COR-L47 (cell line): ENCODE measurements around the gene LPCAT4.
"Not testable (repeated sequence)": the region's sequence is repeated elsewhere in the genome, so short reads cannot be mapped to it uniquely, and the experiment has no call there.

Experiments
- DNase-seq: peaks from one replicate; lab custom pipeline; 2025; lab: John Stamatoyannopoulos, UW

The LPCAT4 gene, protein sequence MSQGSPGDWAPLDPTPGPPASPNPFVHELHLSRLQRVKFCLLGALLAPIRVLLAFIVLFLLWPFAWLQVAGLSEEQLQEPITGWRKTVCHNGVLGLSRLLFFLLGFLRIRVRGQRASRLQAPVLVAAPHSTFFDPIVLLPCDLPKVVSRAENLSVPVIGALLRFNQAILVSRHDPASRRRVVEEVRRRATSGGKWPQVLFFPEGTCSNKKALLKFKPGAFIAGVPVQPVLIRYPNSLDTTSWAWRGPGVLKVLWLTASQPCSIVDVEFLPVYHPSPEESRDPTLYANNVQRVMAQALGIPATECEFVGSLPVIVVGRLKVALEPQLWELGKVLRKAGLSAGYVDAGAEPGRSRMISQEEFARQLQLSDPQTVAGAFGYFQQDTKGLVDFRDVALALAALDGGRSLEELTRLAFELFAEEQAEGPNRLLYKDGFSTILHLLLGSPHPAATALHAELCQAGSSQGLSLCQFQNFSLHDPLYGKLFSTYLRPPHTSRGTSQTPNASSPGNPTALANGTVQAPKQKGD

DNA sequence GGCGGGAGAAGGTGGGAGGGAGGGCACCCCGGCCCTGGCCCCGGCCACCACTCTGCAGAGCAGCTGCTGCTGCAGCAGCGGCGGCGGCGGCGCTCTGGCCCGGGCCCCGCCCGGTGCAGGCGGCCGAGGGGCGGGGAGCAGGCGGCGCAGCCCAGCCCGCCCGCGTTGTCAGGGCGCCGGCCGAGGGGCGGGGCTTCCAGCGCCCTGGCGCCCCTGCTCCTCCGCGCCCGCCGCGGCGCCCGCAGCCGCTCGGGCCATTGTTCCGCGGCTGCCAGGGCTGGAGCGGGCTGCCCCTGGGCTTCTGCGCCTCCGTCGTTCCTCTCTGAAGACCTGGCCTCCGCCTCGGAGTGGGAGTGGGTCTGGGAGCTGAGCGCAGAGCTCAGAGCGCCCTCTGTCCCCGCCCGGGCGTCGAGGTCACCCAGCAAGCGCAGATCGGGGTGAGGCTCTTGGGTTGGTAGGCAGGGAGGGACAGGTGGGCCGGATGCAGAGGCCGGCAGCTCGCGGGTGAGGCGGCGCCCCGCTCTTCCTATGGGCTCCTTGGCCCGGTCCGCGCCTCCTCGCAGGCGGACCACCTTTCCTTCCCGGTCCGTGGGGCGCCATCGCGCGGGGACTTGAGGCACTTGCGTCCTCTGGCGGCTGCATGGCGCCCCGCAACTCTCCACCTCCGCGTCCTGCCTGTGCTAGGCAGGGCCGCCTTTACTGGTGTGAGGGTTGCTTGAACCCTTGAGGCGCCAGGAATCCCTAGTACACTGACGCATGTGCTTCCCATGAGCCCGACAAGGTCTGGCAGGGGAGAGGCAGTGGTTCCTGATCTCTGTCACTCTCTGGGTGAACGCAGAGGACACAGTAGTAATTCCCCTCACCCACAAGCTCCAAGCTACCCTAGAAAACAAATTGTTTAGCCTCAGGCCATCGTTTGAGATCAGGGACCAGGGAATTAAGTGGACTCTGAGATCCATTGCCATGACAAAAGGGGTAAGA is at the start of gene LPCAT4:
TSS of gene LPCAT4 (minus strand) at position 96 of the 981 bp plus-strand sequence. CDS start 96 bp downstream, outside the sequence.
- peak; percentile 91 for DNase-seq

DNA sequence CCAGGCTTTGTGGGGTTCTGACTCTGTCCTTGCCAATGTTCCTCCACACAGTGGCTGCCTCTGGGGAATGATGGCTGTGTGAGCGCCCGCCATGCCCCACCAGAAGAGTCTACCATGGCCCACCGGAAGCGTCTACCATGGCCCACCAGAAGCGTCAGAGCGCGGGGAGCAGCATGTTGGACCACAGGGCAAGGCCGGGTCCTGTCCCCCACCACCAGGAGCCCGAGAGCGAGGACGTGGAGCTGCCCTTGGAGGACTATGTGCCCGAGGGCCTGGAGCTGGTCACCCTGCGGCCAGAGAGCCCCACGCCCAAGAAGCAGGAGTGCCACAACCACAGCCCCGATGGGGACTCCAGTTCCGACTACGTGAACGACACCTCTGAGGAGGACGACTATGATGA is 42.5 kb upstream of the LPCAT4 start:
- DNase-seq = not testable (repeated sequence)

DNA sequence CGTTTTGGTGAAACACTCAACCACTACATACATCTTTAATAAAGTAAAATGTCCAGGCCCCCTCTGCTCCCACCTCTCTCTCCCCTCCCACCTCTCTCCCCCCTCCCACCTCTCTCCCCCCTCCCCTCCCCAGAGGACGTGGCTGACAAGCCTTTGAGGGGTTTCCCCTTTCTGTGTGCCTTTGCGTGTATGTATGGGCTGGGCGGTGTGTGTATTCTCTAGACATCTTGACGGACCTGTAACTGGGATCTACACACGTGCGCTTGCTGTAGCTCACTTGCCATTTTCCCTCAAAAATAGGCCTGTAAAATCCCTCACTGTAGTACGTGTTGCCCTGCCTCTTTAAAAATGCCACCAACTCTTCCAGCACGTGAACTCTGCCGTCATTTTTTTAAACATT is 42.0 kb upstream of the LPCAT4 start:
- not testable (repeated sequence) for DNase-seq

DNA sequence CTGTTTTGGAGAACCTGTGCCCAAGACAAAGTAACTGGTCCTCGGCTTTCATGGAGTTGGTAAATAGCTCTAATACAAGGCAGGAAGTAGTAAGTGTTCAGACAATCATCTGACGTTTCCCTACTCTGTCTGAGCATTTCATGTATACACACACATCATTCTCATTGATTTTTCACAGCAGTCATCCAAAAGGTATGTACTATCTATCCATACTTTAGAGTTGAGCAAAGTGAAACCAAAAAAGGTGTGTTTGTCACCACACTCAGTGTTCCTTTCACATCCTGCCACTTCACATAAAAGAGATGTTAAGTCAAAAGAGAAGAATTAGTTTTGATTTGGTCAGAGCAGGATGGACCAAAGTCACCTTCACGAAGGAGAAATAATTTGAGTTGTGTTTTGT is 36.9 kb upstream of the LPCAT4 start:
- DNase-seq = not testable (repeated sequence)

DNA sequence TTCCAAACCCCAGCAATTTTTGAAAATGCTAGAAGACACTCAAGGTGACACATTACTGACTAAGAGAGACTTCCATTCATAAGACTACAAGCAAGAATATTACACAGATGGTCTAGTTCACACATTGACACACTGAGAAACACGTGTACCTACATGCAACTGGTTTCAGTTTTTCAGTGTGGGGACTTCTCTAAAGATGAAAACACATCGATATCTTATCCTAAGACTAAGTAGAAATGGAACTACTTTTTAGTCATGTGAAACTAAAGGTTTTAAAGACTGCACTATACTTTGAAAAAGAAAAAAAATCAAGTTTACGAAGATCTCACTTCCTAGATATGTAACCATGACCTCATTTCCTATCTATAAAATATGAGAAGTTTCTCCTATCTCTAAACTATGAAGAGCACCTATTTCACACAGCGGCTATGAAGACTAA is 36.2 kb upstream of the LPCAT4 start:
- not testable (repeated sequence) for DNase-seq

DNA sequence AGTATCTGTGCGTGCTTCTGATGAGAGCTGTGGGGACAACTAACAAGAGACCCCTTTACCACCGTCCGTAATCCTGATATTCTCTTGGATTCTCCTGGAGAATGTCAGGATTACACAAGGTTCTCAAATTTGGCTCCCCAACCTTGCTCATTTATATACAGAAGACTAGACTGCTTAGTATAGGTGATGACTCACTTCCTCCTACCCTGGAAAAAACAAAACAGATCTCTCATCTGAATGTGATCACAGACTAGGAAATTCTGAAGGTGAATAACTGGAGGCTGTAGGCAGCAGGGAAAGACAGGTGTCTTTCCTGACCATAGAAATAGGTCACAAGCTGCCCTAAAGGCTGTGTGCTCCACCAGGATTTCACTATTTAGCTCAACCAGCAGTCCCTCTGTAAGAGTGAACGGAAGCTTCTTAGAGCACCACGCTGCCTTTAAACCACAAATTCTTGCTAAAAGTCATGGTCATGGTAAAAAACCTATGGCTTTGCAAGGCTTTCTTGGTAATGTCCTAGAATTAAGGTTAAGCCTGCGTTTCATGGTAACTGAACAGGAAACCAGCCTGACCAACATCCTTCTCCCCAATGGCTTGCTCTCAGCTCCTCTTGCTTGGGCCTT is 30.8 kb upstream of the LPCAT4 start:
- not testable (repeated sequence) for DNase-seq

DNA sequence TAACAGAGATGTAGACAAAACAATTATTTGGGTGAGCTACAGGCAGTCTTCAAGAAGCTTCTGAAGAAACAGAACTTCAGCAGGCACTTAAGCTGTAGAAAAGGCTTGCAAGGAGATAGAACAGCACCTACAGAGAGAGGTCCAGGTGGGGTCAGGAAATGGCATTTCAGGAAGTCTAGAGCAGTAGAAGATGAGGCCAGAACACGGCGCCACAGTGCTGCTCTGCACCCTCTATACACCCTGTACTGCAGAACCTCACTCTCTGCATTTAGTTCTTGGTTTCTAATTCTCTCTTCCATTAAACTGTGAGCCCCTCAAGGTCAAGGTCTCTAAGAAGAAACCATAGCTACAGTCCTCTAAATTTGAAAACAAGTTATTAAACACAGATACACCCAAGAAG is 26.0 kb upstream of the LPCAT4 start:
- not testable (repeated sequence) for DNase-seq

DNA sequence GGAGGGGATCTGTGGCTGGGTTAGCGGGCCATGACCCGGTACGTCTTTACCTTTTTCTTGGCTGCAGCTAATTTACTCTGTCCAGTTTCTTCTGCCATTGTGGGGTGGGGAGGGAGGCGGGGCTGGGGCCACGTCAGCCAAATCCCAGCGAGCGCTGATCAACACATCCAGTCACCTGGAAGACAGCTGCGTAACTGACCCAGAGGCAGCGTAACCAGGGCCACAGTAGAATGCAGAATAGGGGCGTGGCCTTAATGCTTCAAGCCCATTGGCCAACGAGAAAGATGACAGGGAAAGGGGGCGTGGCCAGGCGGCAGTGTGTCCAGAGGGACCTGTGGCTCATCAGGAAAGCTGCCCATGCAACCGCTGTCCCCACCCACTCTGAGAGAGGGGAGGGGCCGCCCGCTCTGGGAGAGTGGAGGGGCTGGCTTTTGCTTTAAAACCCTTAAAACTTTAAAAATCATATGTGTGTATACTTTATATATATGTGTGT is 22.6 kb upstream of the LPCAT4 start:
- not testable (repeated sequence) for DNase-seq

DNA sequence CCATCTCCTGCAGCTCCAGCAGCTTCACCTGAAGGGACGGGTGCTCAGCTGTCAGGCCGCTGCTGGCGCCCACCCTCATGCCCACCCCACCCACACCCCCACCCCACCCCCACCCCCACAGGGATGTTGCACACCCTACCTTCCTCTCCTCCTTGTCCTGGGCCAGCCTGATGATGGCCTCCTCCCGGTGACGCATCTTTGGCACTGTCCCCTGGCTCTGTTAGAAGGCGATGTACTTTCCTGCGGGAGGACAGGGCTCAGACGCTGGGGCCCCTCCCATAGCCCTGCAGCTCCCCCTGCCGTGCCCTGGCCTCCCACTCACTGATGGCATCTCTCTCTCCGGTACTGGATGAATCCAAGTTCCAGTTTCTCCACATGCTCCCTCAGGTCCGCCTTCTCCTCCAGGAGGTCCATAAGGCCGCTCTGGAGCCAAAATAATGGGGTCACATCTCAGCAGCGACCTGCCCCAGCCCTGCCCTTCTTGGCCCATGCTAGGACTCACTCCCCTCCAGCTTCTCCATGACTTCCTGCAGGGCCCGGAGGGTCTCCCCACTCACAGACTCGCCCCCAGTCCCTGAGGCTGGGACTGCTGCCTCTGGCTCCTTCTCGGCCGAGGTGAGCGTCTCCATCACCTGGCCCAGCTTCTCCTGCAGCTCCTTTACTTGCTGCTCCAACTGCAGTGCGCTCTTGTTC is 15.0 kb upstream of the LPCAT4 start:
- DNase-seq = not testable (repeated sequence)

DNA sequence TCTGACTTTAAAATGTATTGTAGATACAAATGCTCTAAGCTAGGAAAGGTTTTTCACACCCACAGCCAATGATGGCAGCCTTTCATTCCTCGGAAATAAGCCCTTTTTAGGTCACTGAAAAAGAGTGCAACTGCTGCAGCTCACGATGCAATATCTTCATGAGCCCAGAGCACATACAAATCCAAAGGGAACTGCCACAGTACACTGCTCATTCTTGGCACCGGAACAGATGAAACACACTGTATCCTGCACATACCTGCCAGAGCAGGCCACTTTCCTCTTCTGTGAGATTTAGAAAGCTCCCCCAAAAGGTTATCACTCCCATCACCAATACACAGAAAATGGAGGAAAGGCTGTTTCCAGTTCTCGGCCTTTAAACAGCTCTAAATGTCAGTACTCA is 13.5 kb upstream of the LPCAT4 start:
- DNase-seq = not testable (repeated sequence)

DNA sequence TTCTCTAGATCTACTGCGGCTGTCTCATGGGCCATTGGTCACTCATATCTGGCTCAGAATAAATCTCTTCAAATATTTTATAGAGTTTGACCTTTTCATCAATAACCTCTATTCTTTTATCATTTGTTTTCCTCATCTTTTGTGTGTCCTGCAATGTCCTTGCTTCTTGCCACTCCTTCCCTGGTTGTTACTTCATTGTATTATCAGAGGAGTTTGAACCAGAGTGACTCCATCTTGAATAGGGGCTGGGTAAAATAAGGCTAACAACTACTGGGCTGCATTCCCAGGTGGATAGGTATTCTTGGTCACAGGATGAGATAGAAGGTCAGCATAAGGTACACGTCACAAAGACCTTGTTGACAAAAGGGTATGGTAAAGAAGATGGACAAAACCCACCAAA is 9.9 kb upstream of the LPCAT4 start:
- DNase-seq = no peak

DNA sequence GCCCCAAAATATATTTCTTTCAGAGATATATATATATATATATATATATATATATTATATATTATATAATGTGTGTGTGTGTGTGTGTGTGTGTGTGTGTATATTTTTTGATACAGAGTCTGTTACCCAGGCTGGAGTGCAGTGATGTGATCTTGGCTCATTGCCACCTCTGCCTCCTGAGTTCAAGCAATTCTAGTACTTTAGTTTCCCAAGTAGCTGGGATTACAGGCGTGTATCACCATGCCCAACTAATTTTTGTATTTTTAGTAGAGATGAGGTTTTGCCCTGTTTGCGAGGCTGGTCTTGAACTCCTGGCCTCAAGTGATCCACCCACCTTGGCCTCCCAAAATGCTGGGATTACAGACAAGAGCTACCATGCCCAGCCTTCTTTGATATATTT is 8.5 kb upstream of the LPCAT4 start:
- not testable (repeated sequence) for DNase-seq

DNA sequence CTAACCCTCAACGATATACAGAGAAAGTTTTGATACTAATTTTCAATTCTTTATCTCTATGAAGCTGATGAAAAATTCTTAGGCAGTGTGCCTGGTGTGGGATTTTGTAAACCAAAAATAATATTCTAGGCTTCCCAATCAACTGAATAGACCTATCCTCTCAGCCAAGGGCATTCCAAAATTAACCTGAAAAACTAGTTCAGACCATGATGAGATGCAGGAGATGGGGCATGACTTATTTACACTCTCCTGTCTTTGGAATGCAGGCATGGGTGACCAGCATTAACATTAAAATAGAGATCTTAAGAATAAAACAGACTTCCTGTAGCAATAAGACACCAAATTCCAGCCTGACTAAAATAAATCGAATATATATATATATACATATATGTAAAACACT is 7.8 kb upstream of the LPCAT4 start:
- DNase-seq = no peak

DNA sequence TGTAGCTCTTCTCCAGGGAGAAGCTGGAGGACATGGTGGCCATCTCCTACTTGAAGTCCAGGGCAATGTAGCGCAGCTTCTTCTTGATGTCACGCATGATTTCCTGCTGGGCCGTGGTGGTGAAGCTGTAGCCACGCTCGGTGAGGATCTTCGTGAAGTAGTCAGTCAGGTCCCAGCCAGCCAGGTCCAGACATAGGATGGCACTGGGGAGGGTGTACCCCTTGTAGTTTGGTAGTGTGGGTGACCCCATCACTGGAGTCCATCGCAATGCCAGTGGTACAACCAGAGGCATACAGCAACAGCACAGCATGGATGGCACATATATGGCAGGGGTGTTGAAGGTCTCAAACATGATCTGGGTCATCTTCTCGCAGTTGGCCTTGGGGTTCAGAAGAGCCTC is 7.0 kb upstream of the LPCAT4 start:
- DNase-seq = no peak

DNA sequence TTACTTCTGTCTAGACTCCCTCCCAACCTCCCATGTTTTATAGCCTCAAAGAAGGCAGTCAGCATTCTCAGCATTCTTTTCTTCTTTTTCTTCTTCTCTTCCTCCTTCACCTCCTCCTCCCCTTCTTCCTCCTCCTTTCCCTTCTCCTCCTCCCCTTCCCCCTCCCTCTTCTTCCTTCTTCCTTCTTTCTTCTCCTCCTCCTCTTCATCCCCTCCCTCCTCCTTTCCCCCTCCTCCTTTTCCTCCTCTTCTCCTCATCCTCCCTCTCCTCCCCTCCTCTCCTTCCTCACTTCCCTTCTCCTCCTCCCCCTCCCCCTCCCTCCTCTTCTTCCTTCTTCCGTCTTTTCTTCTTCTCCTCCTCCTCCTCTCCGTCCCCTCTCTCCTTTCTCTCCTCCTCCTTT is 3.6 kb upstream of the LPCAT4 start:
- no peak for DNase-seq

DNA sequence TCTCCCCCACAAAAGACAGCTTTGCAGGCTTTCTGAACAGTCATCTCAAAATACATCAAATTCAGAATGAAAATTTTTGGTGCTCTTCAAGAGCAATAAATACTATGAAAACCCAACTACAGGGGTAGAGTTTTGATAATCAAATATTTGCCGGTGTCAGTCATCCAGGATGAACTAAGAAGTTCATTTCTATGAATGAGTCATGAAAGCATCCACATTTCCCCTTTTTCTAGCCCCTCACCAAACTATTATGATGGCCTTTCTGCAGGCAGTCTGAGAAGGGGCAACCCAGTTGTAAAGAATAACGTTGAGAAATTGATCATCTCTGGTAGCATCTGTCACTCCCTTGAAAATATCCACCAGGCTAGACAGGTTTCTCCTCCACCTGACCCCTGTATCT is 3.1 kb upstream of the LPCAT4 start:
- DNase-seq = no peak

DNA sequence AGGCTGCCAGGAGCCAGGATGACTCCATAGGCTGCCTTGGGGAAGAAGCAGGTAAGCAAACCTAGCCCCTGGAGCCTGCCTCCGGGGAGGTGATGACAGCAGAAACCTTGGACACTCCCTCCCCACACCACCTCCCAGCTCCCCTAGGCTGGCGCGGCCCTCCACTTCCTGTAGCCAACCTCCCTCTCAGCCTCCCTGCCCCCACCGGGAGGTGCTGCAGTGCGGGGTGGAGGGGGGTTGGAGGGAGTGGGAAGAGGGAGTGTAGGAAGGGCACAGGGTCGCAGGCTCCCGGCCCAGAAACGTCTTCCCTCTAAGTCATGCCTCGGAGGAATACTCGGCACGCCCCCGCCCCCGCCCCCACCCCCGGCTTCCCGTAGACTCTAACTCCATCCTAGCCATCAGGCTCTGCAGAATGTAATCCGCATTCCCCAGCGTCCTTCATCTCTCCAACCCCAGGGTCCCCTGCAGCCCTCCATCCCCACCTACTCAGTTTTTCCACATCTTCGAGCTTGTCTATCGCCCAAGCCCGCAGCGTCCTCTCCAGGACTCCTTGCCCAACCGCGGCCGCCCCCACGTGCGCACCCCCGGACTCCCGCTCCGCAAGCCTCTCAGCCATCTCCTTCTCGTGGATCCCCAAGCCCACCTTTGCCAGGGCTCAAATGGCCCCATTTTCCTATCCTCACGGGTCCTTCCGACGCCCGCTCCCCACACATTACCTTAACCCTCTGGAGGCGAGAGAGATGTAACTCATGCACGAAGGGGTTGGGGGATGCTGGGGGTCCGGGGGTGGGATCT is 528 bp downstream of the LPCAT4 start:
- peak; percentile 56 for DNase-seq

DNA sequence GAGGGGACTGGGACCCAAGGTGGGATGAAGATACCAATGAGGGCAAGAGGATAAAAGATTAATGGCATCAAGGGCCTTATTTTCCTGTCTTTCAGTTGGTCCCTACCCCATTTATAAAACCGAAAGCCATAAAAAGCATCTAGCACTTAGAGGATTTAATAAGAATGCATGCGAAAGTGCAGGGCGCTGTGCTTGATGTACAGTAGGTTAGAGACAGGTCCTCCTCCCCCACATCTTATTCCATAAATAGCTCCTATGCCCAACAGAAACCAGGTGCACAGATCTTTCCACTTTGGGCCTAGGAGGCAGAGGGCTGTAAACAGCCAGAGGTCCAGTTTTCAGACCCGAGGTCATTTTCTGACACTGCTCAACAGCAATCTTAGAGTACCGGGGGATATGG is 1.2 kb downstream of the LPCAT4 start:
- DNase-seq = no peak

DNA sequence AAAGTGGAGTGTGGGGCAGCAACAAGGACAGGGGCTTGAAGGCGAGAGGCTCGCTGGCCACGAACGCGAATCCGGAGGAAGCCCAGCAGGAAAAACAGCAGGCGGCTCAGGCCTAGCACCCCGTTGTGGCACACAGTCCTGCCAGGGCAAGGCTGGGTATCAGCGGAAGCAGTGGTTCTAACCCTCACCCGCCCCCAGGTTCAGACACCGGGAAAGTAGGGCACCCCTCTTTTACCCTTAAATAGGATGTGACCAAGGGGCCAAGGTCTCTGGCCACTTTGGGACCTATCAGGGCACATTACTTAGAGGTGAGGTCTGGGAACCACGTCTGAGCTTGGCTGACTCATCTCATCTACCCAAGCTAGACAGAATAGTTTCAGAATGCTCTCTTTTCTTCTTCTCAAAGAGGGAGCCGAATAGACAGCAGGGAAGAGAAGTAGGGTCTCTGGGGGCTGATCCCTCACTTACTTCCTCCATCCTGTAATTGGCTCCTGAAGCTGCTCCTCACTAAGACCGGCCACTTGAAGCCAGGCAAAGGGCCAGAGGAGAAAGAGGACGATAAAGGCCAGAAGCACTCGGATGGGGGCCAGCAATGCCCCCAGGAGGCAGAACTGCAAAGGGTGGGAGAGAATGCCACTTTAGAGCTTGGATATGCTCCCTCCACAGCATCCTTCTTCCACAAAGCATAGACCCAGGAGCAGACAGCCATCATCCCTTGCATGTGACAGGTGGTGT is 1.7 kb downstream of the LPCAT4 start:
- no peak for DNase-seq

DNA sequence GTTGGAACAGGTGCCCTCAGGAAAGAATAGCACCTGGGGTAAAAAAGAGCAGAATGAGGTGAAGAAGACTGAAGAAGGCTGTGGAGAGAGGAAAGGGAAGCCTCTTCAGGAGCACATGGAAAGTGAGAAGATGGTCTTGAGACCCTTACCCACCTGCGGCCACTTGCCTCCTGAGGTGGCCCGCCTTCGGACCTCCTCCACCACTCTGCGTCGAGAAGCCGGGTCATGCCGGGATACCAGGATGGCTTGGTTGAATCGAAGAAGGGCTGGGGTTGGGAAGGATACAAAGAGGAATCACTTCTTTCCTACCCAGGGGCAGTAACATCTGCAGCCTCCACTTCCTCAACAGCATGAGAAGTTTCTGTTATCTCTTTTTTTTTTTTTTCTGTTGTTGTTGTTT is 3.0 kb downstream of the LPCAT4 start:
- no peak for DNase-seq
